GOT3 (cell line): ENCODE results near the gene RBMS1.

ENCODE experiments used
- DNase-seq: peaks from one replicate; lab custom pipeline; 2025; ENCODE audit warnings: mixed read lengths; lab: John Stamatoyannopoulos, UW

The RBMS1 gene

GRCh38 chr2:160253440-160254188, 240.0 kb downstream of the RBMS1 start:
- DNase-seq = no peak

- DNase-seq = no peak
These were observed 240.7 kb downstream of the RBMS1 start for GRCh38 chr2:160252900-160253299.

- no peak for DNase-seq
These were observed 241.2 kb downstream of the RBMS1 start for GRCh38 chr2:160252278-160252887.

- no peak for DNase-seq
These were observed 242.0 kb downstream of the RBMS1 start for GRCh38 chr2:160251569-160251968.

GRCh38 chr2:160249876-160250275, 243.7 kb downstream of the RBMS1 start:
- DNase-seq = no peak

- DNase-seq = no peak
These were observed 246.1 kb downstream of the RBMS1 start for GRCh38 chr2:160247296-160248035.

GRCh38 chr2:160246356-160246755, 247.3 kb downstream of the RBMS1 start:
- DNase-seq = no peak

- no peak for DNase-seq
These were observed 247.9 kb downstream of the RBMS1 start for GRCh38 chr2:160245614-160246155.

- DNase-seq = no peak
These were observed 250.6 kb downstream of the RBMS1 start for GRCh38 chr2:160242893-160243564.

- DNase-seq = no peak
These were observed 252.1 kb downstream of the RBMS1 start for GRCh38 chr2:160241251-160242137.

- no peak for DNase-seq
These were observed 254.2 kb downstream of the RBMS1 start for GRCh38 chr2:160239436-160239835.

- DNase-seq = no peak
These were observed 255.2 kb downstream of the RBMS1 start for GRCh38 chr2:160238392-160238791.

- DNase-seq = no peak
These were observed 260.6 kb downstream of the RBMS1 start for GRCh38 chr2:160232905-160233475.

GRCh38 chr2:160229591-160229990, 264.0 kb downstream of the RBMS1 start:
- DNase-seq = no peak

GRCh38 chr2:160228141-160228917, 265.3 kb downstream of the RBMS1 start:
- no peak for DNase-seq

- no peak for DNase-seq
These were observed 266.2 kb downstream of the RBMS1 start for GRCh38 chr2:160227293-160227915.

- no peak for DNase-seq
These were observed 267.2 kb downstream of the RBMS1 start for GRCh38 chr2:160226367-160226766.

- DNase-seq = no peak
These were observed 267.9 kb downstream of the RBMS1 start for GRCh38 chr2:160225722-160226121.

- no peak for DNase-seq
These were observed 269.1 kb downstream of the RBMS1 start for GRCh38 chr2:160224507-160224906.
